Esophagus squamous epithelium (tissue), 4 donors: ENCODE data around the gene PPP3CA.

Source experiments
- CTCF ChIP-seq, 6 experiments: fragments of 450-650 bp in 4 of 6; fragments of 200-600 bp in 2 of 6; sonication (generic) in 2 of 6; IDR thresholded peaks; one replicate each; pipeline ENCODE4 v1.5.1; 2016 to 2019; ENCODE audit warnings: antibody characterized with exemption in 6 of 6, mild to moderate bottlenecking in 4 of 6, moderate library complexity in 4 of 6
- POLR2A ChIP-seq, 4 donors: fragments of 450-650 bp; IDR thresholded peaks; one replicate each; pipeline ENCODE4 v1.6.1; 2017; ENCODE audit warnings: antibody characterized with exemption in 4 of 4, mild to moderate bottlenecking in 4 of 4, moderate library complexity in 3 of 4

GRCh38 chr4:101199507-101200285, 147.6 kb downstream of the PPP3CA start:
- TF ChIP-seq CTCF (IDR thresholded peaks at IDR 0.05), result no peak
- TF ChIP-seq POLR2A (IDR thresholded peaks at IDR 0.05), result no peak
